DMS53 treated with DMSO at 0.1 percent for 48 hours (cell line): ENCODE measurements around the gene ALLC.
A peak's percentile ranks its signal among the peaks of the same experiment; 100 is the strongest.
"Not testable (repeated sequence)": the region's sequence is repeated elsewhere in the genome, so short reads cannot be mapped to it uniquely, and the experiment has no call there.

ENCODE experiments used
- DNase-seq: peaks from one replicate; lab custom pipeline; 2025; ENCODE audit not compliant: unreplicated experiment; lab: John Stamatoyannopoulos, UW

The ALLC gene

GRCh38 chr2:3657881-3658280, at the start of gene ALLC:
ALLC (plus strand) TSS chr2:3658200; CDS start chr2:3671158, 12,958 bp downstream.
- DNase-seq, result no peak

DNA sequence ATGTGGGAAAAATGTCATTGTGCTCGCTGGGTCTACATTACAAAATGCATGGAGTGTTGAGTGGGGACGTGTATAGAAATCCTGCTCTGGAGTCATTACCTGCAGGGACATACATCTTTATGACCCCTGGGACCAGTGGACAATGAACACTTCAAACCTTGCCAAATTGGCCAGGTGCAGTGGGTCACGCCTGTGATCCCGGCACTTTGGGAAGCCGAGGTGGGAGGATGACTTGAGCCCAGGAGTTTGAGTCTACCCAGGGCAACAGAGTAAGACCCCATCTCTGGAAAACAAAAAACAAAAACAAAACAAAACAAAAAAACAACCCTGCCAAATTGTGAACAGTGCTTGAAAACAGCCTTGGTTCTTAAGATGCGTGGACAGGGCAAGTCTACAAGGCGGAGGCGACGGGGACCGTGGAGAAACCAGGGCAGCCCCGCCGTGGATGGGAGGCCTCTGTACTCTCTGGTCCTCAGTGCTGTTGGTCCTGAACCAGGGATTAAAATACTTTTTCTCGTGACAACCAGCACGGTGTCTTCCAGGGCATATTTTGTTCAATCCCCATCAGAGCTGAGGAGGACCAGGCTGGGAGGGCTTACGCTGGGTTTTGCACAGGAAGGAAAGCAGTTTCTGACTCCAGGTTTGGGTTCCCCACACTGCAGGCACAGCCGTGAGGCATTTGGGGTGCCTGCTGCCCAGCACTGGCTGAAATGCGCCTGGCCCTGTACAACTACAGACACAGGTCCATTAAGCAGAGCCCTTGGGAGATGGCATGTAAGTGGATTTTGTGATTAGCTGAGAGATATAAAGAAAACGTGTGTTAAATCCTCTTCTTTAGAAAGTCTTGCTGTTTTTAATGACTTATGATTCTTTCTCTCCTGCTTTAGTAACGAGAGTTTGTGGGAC, 49.4 kb upstream of the ALLC start:
- no peak for DNase-seq

GRCh38 chr2:3609279-3609673, 48.7 kb upstream of the ALLC start:
- peak; percentile 73 for DNase-seq

GRCh38 chr2:3610415-3610814, 47.6 kb upstream of the ALLC start:
- no peak for DNase-seq

- no peak for DNase-seq
Measured at GRCh38 chr2:3610881-3611505, 47.0 kb upstream of the ALLC start.

- no peak for DNase-seq
Measured at GRCh38 chr2:3611589-3611988, 46.4 kb upstream of the ALLC start.

GRCh38 chr2:3612639-3613523, 45.1 kb upstream of the ALLC start:
- no peak for DNase-seq

DNA sequence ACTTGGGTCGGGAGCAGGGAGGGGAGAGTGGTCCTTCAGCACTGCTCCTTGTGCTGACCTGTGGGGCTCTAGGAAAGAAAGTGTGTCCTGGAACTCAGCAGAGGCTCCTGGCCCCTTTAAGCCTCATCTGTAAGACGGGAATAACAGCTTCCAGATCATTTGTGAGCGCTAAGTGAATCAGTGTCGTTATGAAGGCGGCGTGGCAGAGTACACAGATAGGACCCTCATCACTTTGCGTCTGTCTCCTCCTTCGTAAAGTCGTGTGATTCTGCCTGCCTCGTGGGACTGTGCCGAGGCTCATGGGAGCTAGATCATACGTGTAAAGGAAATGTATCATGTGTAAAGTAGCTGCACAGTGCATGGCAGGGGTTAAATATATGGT, 44.5 kb upstream of the ALLC start:
- DNase-seq, result no peak

DNA sequence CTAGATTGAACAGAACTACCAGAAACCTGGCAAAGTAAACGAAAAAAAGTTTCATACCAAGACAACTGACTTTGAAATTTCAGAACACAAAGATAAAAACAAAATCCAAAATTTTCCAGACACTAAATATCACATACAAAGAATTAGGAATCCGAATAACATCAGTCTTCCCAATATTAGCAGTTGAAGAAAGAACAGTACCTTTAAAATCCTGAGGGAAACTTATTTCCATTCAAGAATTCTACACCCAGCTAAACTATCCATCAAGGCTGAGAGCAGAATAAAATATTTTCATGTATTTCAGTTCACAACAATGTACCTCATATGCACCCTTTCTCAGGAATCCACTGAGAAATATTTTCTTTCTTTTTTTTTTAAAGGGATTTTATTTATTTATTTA, 43.3 kb upstream of the ALLC start:
- not testable (repeated sequence) for DNase-seq

- not testable (repeated sequence) for DNase-seq
Measured at GRCh38 chr2:3615541-3616200, 42.3 kb upstream of the ALLC start.

GRCh38 chr2:3616435-3617197, 41.4 kb upstream of the ALLC start:
- DNase-seq, result not testable (repeated sequence)

DNA sequence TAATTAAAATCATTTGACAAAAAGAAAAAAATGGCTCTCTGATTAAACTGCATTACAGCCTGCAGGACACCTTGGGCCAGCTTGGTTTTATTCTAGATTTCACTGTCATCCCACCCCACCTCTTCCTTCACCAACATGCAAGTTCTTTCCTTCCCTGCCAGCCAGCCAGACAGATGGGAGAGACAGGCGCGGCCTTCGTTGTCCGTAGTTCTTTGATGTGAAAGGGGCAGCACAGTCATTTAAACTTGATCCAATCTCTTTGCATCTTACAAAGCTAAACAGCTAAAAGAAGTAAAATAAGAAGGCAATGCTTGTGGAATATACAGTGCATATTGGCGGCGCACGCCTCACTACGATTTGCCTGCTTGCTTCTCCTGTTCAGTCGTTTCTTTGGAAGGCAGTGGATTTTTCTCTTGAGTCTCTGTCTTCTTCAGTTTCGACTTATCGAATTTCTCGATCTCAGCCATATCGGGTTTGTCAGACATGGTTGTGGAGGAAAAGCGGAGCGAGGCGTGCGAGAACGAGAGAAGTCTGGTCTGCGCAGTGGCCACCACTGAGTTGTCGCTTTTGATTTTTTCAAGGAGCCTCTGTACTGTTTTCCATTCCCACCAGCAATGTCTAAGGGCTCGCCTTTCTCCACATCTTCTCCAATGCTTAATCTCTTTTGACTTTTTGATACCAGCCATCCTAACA, 40.7 kb upstream of the ALLC start:
- DNase-seq, result no peak

DNA sequence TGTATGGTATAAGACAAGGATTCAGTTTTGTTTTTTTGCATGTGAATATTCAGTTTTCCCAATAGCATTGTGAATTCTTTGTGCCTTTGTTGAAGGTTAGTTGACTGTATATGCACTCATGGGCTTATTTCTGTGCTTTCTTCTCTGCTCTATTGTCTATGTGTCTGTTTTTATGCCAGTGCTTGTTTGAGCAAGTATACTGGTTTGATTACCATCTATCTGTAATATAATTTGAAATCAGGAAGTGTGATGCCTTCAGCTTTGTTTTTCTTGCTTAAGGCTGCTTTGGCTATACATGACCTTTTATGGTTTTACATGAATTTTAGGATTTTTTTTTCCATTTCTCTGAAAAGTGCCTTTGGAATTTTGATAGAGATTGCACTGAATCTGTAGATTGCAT, 39.6 kb upstream of the ALLC start:
- DNase-seq, result no peak

DNA sequence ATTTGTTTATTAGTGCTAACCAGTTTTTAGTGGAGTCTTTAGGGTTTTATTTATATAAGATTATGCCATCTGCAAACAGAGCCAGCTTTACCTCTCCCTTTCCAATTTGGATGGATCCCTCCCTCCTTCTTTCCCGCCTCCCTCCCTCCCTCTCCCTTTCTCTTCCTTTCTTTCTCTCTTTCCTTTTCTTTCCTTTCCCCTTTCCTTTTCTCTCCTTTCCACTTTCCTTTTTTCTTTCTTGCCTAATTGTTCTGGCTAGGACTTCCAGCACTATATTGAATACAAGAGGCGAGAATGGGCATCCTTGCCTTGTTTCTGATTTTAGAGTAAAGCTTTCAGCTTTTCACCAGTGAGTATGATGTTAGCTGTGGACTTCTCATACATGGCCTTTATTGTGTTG, 39.0 kb upstream of the ALLC start:
- no peak for DNase-seq

DNA sequence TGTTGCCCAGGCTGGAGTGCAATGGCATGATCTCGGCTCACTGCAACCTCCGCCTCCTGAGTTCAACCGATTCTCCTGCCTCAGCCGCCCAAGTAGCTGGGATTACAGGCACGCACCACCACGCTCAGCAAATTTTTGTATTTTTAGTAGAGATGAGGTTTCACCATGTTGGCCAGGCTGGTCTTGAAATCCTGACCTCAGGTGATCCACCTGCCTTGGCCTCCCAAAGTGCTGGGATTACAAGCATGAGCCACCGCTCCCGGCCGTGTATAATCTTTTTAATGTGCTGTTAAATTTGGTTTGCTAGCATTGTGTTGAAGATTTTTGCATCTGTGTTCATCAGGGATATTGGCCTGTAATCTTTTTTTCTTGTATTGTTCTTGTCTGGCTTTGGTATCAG, 38.3 kb upstream of the ALLC start:
- not testable (repeated sequence) for DNase-seq

GRCh38 chr2:3620834-3621233, 37.2 kb upstream of the ALLC start:
- no peak for DNase-seq

- DNase-seq, result no peak
Measured at GRCh38 chr2:3622967-3623366, 35.0 kb upstream of the ALLC start.

GRCh38 chr2:3624059-3624794, 33.8 kb upstream of the ALLC start:
- DNase-seq, result no peak

- no peak for DNase-seq
Measured at GRCh38 chr2:3625186-3625585, 32.8 kb upstream of the ALLC start.
